GM19035 (cell line): ENCODE results near the gene CENPB.
"Not testable (repeated sequence)": the region's sequence is repeated elsewhere in the genome, so short reads cannot be mapped to it uniquely, and the experiment has no call there.

Source experiments
- ATAC-seq: cut with Tn5 transposase; IDR thresholded peaks from one replicate; pipeline ENCODE4 v1.9.1; 2021; ENCODE audit not compliant: unreplicated experiment

The CENPB gene

DNA sequence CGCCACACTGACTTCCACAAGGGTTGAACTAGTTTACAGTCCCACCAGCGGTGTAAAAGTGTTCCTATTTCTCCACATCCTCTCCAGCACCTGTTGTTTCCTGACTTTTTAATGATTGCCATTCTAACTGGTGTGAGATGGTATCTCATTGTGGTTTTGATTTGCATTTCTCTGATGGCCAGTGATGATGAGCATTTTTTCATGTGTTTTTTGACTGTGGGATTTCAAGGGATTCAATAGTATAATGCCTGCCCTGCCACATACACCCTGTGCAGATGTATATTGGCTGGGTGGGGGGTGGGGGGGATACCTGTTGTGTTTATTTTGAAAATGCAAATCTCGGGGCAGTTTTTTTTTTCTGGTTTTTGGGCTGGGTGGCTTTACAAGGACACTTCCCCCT is 7.6 kb upstream of the CENPB start:
- not testable (repeated sequence) for ATAC-seq

- not testable (repeated sequence) for ATAC-seq
These were observed 2.7 kb upstream of the CENPB start for GRCh38 chr20:3789201-3789600.

DNA sequence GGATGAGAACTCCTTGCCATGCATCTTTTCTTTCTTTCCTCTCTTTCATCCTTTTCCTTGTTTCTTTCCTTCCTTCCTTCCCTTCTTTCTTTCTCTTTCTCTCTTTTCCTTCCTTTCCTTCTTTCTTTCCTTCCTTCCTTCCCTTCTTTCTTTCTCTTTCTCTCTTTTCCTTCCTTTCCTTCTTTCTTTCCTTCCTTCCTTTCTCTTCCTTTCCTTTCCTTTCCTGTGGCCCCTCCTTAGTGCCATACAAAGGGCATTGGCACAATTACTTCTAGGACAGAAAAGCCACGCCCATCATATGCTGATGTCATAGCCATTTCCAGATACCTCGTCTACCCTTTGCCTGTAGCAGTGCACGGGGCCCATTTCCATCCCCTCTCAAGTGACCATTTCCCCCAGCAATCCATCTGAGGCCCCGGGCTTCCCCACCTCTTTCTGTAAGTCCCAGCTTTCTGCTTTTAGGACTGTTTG is 2.2 kb upstream of the CENPB start:
- no peak for ATAC-seq

GRCh38 chr20:3787324-3788014 is 929 bp upstream of the CENPB start:
- ATAC-seq: no peak

GRCh38 chr20:3786126-3786484 is 435 bp downstream of the CENPB start:
- ATAC-seq: peak; percentile 21

- ATAC-seq: no peak
These were observed 1.1 kb downstream of the CENPB start for GRCh38 chr20:3785240-3786125.

DNA sequence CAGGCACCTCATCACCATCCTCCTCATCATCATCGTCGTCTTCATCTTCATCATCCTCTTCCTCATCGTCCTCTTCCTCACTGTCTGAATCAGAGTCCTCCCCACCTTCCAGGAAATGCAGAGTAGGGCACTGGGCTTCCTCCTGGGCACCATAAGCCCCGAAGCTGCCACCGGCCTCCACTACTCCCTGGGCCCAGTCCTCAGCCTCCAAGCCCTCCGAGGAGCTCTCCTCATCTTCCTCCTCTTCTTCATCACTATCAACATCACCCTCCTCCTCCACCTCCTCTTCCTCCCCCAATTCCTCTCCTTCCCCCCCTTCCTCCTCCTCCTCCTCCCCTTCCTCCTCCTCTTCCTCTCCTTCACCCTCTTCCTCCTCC is 1.7 kb downstream of the CENPB start:
- ATAC-seq: no peak

GRCh38 chr20:3784216-3784853 is 2.2 kb downstream of the CENPB start:
- no peak for ATAC-seq

GRCh38 chr20:3783511-3784195 is 2.9 kb downstream of the CENPB start:
- ATAC-seq: no peak

GRCh38 chr20:3783068-3783489 is 3.5 kb downstream of the CENPB start:
- no peak for ATAC-seq

DNA sequence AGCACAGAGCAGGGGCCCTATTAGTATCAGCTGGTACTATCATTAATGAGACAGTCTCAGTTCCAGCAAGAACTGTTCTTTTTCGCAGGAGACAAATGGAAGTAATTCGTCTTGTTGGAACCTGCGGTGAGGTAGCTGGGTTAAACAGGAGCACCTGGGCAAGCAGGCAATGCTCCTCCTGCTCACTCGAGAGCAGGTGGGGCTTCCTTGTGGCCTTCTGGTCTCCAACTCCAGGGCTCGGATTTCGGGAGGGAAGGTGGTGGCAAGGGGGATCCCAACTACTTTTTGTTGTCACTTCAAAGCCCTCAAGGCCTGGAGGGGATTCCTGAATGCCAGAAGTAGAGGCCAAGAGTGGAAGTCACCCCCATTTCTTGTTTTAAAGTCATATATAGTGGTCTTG is 3.9 kb downstream of the CENPB start:
- no peak for ATAC-seq

- no peak for ATAC-seq
These were observed 5.2 kb downstream of the CENPB start, which contains the start of gene SPEF1 for GRCh38 chr20:3781153-3781910. SPEF1 (minus strand) TSS chr20:3781448; CDS start chr20:3781287, 161 bp downstream.

DNA sequence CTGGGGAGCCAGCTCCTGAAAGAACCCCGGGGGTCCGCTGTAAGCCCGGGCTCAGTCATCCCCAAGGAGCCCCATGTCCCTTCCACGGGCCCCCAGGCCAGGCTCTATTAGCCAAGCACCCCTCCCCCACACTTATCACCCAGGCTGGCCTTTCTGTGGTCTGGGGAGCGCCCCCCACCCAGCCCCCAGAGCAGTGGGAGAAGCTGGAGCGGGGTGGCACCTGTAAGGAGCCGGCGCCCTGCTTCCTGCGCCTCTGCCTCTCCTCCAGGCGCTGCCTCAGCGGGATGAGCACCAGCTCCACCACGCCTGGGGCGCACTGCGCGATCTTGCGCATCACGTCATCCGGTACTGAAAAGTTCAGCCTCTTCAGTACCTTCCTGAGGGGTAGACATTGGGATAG is 7.6 kb downstream of the CENPB start:
- ATAC-seq: no peak

GRCh38 chr20:3777716-3778629 is 8.6 kb downstream of the CENPB start:
- peak; percentile 47 for ATAC-seq

- ATAC-seq: no peak
These were observed 9.2 kb downstream of the CENPB start for GRCh38 chr20:3777381-3777715.

DNA sequence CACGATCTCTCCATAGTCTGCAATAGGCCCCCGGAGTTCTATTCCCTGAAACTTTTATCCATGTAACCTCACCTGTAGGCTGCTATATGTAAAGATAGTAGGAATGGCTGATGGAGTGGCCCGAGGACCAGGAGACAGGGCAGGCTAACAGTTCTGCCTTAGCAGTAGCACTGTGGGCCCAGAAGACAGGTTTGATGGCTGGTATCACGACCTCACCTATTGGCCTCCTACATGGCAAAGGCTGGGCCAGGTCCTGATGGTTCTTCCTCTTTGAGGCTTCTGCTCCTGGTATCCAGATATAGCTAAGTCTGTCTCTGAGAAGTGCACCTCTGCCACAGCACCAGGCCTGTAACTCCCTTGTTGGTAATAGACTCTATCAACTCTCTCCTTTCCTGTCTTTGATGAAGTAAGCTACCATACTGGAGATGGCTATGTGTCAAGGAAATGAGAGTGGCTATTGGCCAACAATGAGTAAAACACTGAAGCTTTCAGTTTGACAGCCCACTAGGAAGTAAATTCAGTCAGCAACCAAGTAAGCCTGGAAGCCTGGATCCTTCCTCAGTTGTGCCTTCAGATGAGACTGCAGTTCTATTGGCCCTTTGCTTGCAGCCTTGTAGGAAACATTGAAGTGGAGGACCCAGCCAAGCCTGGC is 11.0 kb downstream of the CENPB start:
- ATAC-seq: no peak

GRCh38 chr20:3771552-3772058 is 14.9 kb downstream of the CENPB start:
- no peak for ATAC-seq

DNA sequence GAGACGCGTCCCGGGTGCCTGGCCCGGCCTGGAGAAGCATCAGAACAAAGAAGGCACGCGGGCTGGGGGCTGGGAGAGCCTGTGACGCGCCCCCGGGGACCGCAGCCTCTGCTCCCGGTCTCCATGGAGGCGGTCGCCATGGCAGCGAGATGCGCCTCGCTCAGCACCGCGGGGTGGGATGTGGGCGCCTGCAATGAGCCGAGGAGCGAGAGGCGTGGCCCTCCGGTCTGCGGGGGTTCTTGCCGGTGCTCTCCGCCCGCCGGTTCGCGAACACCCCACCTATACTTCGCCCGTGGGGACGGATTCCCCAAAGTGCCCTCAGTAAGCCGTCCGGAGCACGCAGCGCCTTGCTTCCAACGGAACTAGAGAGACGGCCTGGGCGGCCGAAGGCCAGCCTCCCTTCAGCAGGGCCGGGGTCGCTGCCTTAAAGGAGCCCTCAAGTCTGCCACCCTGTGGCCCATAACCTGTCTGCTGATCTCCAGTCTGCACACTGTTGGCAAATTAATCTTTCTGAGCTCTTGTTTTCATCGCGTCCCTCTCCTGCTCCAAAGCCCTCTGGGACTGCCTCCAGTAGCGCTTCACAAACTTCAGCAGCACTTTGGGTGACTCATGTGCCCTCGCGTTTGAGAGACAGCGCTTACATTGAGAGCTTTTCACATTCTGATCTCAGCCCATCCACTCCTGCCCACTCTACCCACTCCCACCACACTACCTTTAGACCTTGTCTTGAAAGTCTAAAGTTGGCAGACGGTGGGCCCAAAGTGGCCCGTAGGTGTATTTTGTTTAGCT is 18.0 kb downstream of the CENPB start:
- peak; percentile 43 for ATAC-seq
